Measurements from ENCODE around the gene PKDCC. TPM values are rescaled to one million over a fixed set of nuclear protein-coding genes. Genes with fewer than 3 reads are reported as not detected.

PKDCC gene
- total and polyA plus RNA-seq, 2 of the 13 experiments (the other 11 are each of a cell fraction or from before 2014, with no cell fraction given), result 52.6 to 58.8 TPM

GRCh38 chr2:42055573-42056514 lies 8.0 kb downstream of the PKDCC start (continued):
- no peak for TF ChIP-seq E2F2 (CRISPR knock-in tag; IDR thresholded peaks at IDR 0.05; ENCODE audit: borderline replicate concordance)
- TF ChIP-seq, protein P1, sequence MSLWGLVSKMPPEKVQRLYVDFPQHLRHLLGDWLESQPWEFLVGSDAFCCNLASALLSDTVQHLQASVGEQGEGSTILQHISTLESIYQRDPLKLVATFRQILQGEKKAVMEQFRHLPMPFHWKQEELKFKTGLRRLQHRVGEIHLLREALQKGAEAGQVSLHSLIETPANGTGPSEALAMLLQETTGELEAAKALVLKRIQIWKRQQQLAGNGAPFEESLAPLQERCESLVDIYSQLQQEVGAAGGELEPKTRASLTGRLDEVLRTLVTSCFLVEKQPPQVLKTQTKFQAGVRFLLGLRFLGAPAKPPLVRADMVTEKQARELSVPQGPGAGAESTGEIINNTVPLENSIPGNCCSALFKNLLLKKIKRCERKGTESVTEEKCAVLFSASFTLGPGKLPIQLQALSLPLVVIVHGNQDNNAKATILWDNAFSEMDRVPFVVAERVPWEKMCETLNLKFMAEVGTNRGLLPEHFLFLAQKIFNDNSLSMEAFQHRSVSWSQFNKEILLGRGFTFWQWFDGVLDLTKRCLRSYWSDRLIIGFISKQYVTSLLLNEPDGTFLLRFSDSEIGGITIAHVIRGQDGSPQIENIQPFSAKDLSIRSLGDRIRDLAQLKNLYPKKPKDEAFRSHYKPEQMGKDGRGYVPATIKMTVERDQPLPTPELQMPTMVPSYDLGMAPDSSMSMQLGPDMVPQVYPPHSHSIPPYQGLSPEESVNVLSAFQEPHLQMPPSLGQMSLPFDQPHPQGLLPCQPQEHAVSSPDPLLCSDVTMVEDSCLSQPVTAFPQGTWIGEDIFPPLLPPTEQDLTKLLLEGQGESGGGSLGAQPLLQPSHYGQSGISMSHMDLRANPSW (CRISPR knock-in tag; IDR thresholded peaks at IDR 0.05; ENCODE audit: borderline replicate concordance), result no peak
- TF ChIP-seq ONECUT2 (CRISPR knock-in tag; IDR thresholded peaks at IDR 0.05), result no peak
- peak; percentile 57; the same call in 1 of the 2 replicates for TF ChIP-seq ZNF644 (CRISPR knock-in tag; IDR thresholded peaks at IDR 0.05; ENCODE audit: low read depth)
- TF ChIP-seq MAZ (IDR thresholded peaks at IDR 0.05; ENCODE audit: borderline replicate concordance, low read depth, low read length), result no peak
- TF ChIP-seq MAZ (CRISPR knock-in tag; IDR thresholded peaks at IDR 0.05; ENCODE audit: low read depth), result peak; percentile 76; the same call in 1 of the 2 replicates
- no peak for TF ChIP-seq ZNF382 (CRISPR knock-in tag; IDR thresholded peaks at IDR 0.05; ENCODE audit: borderline replicate concordance)
- TF ChIP-seq JDP2 (CRISPR knock-in tag; IDR thresholded peaks at IDR 0.05; ENCODE audit: borderline replicate concordance), result no peak
- TF ChIP-seq ZNF777 (CRISPR knock-in tag; IDR thresholded peaks at IDR 0.05), result no peak
- TF ChIP-seq, protein P2, sequence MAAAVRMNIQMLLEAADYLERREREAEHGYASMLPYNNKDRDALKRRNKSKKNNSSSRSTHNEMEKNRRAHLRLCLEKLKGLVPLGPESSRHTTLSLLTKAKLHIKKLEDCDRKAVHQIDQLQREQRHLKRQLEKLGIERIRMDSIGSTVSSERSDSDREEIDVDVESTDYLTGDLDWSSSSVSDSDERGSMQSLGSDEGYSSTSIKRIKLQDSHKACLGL (CRISPR knock-in tag; IDR thresholded peaks at IDR 0.05), result no peak
- TF ChIP-seq ZNF160 (CRISPR knock-in tag; IDR thresholded peaks at IDR 0.05), result no peak
- no peak for TF ChIP-seq ZFP36L2 (CRISPR knock-in tag; IDR thresholded peaks at IDR 0.05)
- no peak for TF ChIP-seq CBFB (CRISPR knock-in tag; IDR thresholded peaks at IDR 0.05)
- no peak for TF ChIP-seq ZNF280D (CRISPR knock-in tag; IDR thresholded peaks at IDR 0.05)
- no peak for TF ChIP-seq PAF1 (CRISPR knock-in tag; IDR thresholded peaks at IDR 0.05)
- TF ChIP-seq ZNF878 (CRISPR knock-in tag; IDR thresholded peaks at IDR 0.05), result peak; percentile 63; the same call in 1 of the 2 replicates
- no peak for TF ChIP-seq ZNF570 (CRISPR knock-in tag; IDR thresholded peaks at IDR 0.05; ENCODE audit: borderline replicate concordance)
- TF ChIP-seq MED8 (CRISPR knock-in tag; IDR thresholded peaks at IDR 0.05; ENCODE audit: insufficient replicate concordance), result no peak
- no peak for TF ChIP-seq AGO1 (IDR thresholded peaks at IDR 0.05; ENCODE audit: low read depth, low read length, poor library complexity, severe bottlenecking)
- TF ChIP-seq MYNN (CRISPR knock-in tag; IDR thresholded peaks at IDR 0.05; ENCODE audit: low read depth), result 0 out of 2 replicates have a peak, but pooled peaks have one; percentile 39
- no peak for TF ChIP-seq HNRNPL (IDR thresholded peaks at IDR 0.05; ENCODE audit: low read depth, low read length)
- TF ChIP-seq KLF9 (CRISPR knock-in tag; IDR thresholded peaks at IDR 0.05; ENCODE audit: low read depth), result no peak

Data from HepG2 (cell line).